Measurements from ENCODE around the gene AKAP13. TPM values are rescaled to one million over a fixed set of nuclear protein-coding genes. Genes with fewer than 3 reads are reported as not detected.
A peak's percentile ranks its signal among the peaks of the same experiment; 100 is the strongest.

Gene AKAP13
- total and polyA plus RNA-seq, 2 donors (not counting 1 experiment from before 2014, with no cell fraction given), result 73.8 to 358 TPM

GRCh38 chr15:85578941-85579701 is 198.7 kb downstream of the AKAP13 start:
- H3K4me3 Mint-ChIP-seq, result peak overlapping the region; percentile 12
- Histone ChIP-seq H3K4me1 (ENCODE audit: control insufficient read depth in 2 of 2, insufficient read depth in 2 of 2, low read length in 2 of 2) (peaks cover 41 to 45% of the 10 kb centered on the region in 2 donors), H3K9ac (ENCODE audit: low read length) (no peak overlapping the region)

More at GRCh38 chr15:85578941-85579701, 198.7 kb downstream of the AKAP13 start:
- 61% methylated on average over 9 of the region's 9 CpGs for WGBS (ENCODE audit: insufficient coverage)
- Histone ChIP-seq H2AFZ (ENCODE audit: insufficient read depth, low read depth, low read length, poor library complexity, severe bottlenecking) (no peak overlapping the region), H3K4me3 (ENCODE audit: control extremely low read depth in 1 of 5, extremely low read depth in 1 of 5, insufficient read depth in 1 of 5, low read depth in 2 of 5, low read length in 4 of 5) (no peak overlapping the region), H3K27me3 (replicated peaks in 1 of 4; ENCODE audit: control extremely low read depth in 1 of 4, control insufficient read depth in 3 of 4, insufficient read depth in 4 of 4, low read length in 3 of 4) (no peaks in the 10 kb centered on the region), H3K79me2 (ENCODE audit: control insufficient read depth, insufficient read depth, low read length) (peaks cover 17% of the 10 kb centered on the region), H3K4me2 (replicated peaks; ENCODE audit: low read depth, low read length, poor library complexity, severe bottlenecking) (no peak overlapping the region), H3K27ac (ENCODE audit: low read length in 2 of 2) (peak overlapping the region; percentile 7 to 94), H3K36me3 (replicated peaks in 1 of 2; ENCODE audit: control extremely low read depth in 1 of 2, control insufficient read depth in 1 of 2, extremely low read depth in 1 of 2, insufficient read depth in 2 of 2, low read length in 1 of 2) (peaks cover 18 to 69% of the 10 kb centered on the region in 2 experiments), H3K9me3 (ENCODE audit: control extremely low read depth in 1 of 3, control insufficient read depth in 2 of 3, insufficient read depth in 1 of 3, low read length in 2 of 3) (no peaks in the 10 kb centered on the region), H4K20me1 (ENCODE audit: control insufficient read depth, insufficient read depth, low read length, poor library complexity, severe bottlenecking) (peaks cover 6% of the 10 kb centered on the region)
- Mint-ChIP-seq H3K27ac (peak overlapping the region; percentile 94), H3K4me1 (peaks cover 52% of the 10 kb centered on the region), H3K9me3 (ENCODE audit: insufficient read depth) (no peaks in the 10 kb centered on the region), H3K27me3 (no peaks in the 10 kb centered on the region)
- ChIA-PET CTCF (interaction anchor here (1.1 to 1.9 kb wide), 2 partner anchors 44 to 91 kb away, joined by 3 to 6 read pairs; no protein-coding TSS in a partner anchor), POLR2A (interaction anchor here (0.7 kb wide), 1 partner anchor 108 kb away, joined by 3 read pairs; no protein-coding TSS in a partner anchor)
- ATAC-seq (ENCODE audit: low read depth), result no peak
- DNase-seq, result no peak
- intact Hi-C loops (cut with micrococcal nuclease), result no loop called here
- TF ChIP-seq EZH2 (IDR thresholded peaks at IDR 0.05; ENCODE audit: borderline replicate concordance, insufficient read depth, low read depth, low read length, poor library complexity, severe bottlenecking) (no peak), CTCF (IDR thresholded peaks at IDR 0.05) (no peak)

Measured in B cell (primary cell).